Measurements from ENCODE around the gene PMAIP1. TPM values are rescaled to one million over a fixed set of nuclear protein-coding genes. Genes with fewer than 3 reads are reported as not detected.

PMAIP1 gene
- total and polyA plus RNA-seq, 9 of the 15 experiments (the other 6 are each of a cell fraction or from before 2014, with no cell fraction given), result 8.0 to 22.9 (median 14.9) TPM

DNA sequence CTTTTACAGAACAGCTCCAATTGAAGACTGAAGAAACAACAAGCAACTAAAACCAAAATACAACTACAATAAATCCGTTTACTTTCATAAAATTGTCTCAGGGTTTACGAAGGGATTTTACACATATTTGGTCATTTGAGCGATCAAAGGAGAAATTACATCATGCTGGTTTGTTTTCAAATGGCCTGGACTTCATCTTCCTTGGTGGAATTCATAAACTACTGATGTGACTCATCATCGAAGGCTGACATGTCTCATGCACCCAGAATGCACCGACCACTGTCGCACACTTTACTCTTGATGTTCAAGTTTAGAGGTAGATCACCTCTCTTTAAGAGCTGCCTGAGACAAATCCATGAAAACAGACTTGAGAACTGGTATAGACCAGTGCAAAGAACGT, 25.6 kb upstream of the PMAIP1 start:
- H3K36me3 ChIP-seq (ENCODE audit: control insufficient read depth, insufficient read depth, low read length), result no peaks in the 10 kb centered on the region
- H3K4me3 ChIP-seq, result no peak overlapping the region
- no peak overlapping the region for H3K9ac ChIP-seq (ENCODE audit: insufficient read depth in 1 of 2, low read depth in 2 of 2, low read length in 2 of 2)
- peak; percentile 46 for FAIRE-seq
- peak in 1 of 4 experiments; percentile 24 for DNase-seq (ENCODE audit: extremely low read depth in 1 of 4, low spot score in 3 of 4)
- H3K27me3 ChIP-seq (ENCODE audit: control insufficient read depth in 2 of 2, insufficient read depth in 2 of 2, low read length in 2 of 2), result no peaks in the 10 kb centered on the region
- no peak overlapping the region for H3K27ac ChIP-seq (ENCODE audit: extremely low read depth, low read depth, low read length)
- H3K79me2 ChIP-seq (ENCODE audit: control insufficient read depth, insufficient read depth, low read length), result no peaks in the 10 kb centered on the region
- no peaks in the 10 kb centered on the region for H4K20me1 ChIP-seq (replicated peaks; ENCODE audit: control insufficient read depth, insufficient read depth, low read length)
- H3K9me1 ChIP-seq (ENCODE audit: control insufficient read depth, insufficient read depth, low read length), result no peaks in the 10 kb centered on the region
- no TSS peak for BruUV-seq (replicated peaks)
- CTCF ChIA-PET (ENCODE audit: low intra/inter-chr PET ratio), result no interaction called here
- peak; percentile 52; the same call in 2 of the 3 replicates for ATAC-seq
- no peaks in the 10 kb centered on the region for H3K9me3 ChIP-seq (replicated peaks; ENCODE audit: control insufficient read depth, insufficient read depth, low read depth, low read length)
- WGBS (ENCODE audit: insufficient coverage, low coverage, missing lambda C conversion rate), result 23% methylated on average over 7 of the region's 7 CpGs
- POLR2A ChIA-PET, result interaction anchor here (2.5 kb wide), 1 partner anchor 26 kb away, joined by 15 read pairs; the partner anchor contains the start of gene PMAIP1
- no peaks in the 10 kb centered on the region; a peak in 3 of 5 replicates for H3K4me1 ChIP-seq (replicated peaks in 1 of 2; ENCODE audit: control insufficient read depth in 2 of 2, insufficient read depth in 2 of 2, low read length in 2 of 2)
- no peak overlapping the region for H3K4me2 ChIP-seq (ENCODE audit: insufficient read depth, low read length)
- intact Hi-C loops (cut with micrococcal nuclease) (no loop called here), in situ Hi-C loops (cut with MboI) (no loop called here)
- H2AFZ ChIP-seq (ENCODE audit: low read depth, low read length), result no peak overlapping the region
- TF ChIP-seq JUND (IDR thresholded peaks at IDR 0.05; ENCODE audit: borderline replicate concordance, low read depth, low read length), result 0 out of 2 replicates have a peak, but pooled peaks have one; percentile 5
- peak; percentile 36; the same call in 2 of the 3 replicates for TF ChIP-seq JUND (tag; IDR thresholded peaks at IDR 0.05; ENCODE audit: borderline replicate concordance, low read depth, low read length)
- TF ChIP-seq CEBPG (CRISPR knock-in tag; IDR thresholded peaks at IDR 0.05), result no peak
- TF ChIP-seq CEBPG (tag; conservative IDR thresholded peaks at IDR 0.05 in 1 of 2, IDR thresholded peaks at IDR 0.05 in 1 of 2), result peak in 1 of 2 experiments; percentile 54; a peak in 2 of 4 replicates
- TF ChIP-seq, protein P1, sequence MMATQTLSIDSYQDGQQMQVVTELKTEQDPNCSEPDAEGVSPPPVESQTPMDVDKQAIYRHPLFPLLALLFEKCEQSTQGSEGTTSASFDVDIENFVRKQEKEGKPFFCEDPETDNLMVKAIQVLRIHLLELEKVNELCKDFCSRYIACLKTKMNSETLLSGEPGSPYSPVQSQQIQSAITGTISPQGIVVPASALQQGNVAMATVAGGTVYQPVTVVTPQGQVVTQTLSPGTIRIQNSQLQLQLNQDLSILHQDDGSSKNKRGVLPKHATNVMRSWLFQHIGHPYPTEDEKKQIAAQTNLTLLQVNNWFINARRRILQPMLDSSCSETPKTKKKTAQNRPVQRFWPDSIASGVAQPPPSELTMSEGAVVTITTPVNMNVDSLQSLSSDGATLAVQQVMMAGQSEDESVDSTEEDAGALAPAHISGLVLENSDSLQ (IDR thresholded peaks at IDR 0.05), result peak; percentile 36; the same call in 1 of the 2 replicates
- TF ChIP-seq ATF3 (IDR thresholded peaks at IDR 0.05), result peak; percentile 71
- no peak for TF ChIP-seq ATF3 (CRISPR knock-in tag; conservative IDR thresholded peaks at IDR 0.05)
- no peak for TF ChIP-seq ZNF717 (CRISPR knock-in tag; IDR thresholded peaks at IDR 0.05)
- TF ChIP-seq L3MBTL2 (IDR thresholded peaks at IDR 0.05), result peak; percentile 36; the same call in 1 of the 2 replicates
- TF ChIP-seq NCOR1 (IDR thresholded peaks at IDR 0.05), result no peak
- no peak for TF ChIP-seq NR2C2 (CRISPR knock-in tag; IDR thresholded peaks at IDR 0.05)
- peak; percentile 6; the same call in 1 of the 2 replicates for TF ChIP-seq NR2C2 (tag; IDR thresholded peaks at IDR 0.05)
- peak; percentile 53; the same call in 1 of the 2 replicates for TF ChIP-seq FOSL1 (tag; conservative IDR thresholded peaks at IDR 0.05)
